Skeletal muscle cell (primary cell): ENCODE measurements around the gene GNPTAB.

Experiments used
- DNase-seq: peaks from one replicate; pipeline ENCODE4 v3.0.0-alpha.2; 2010; ENCODE audit warnings: low read depth
- H3K4me3 ChIP-seq: 2 replicates; pipeline ENCODE4 v1.5.1; 2011; ENCODE audit warnings: low read depth, mild to moderate bottlenecking, control low read depth, low read length, moderate library complexity

The GNPTAB gene

DNA sequence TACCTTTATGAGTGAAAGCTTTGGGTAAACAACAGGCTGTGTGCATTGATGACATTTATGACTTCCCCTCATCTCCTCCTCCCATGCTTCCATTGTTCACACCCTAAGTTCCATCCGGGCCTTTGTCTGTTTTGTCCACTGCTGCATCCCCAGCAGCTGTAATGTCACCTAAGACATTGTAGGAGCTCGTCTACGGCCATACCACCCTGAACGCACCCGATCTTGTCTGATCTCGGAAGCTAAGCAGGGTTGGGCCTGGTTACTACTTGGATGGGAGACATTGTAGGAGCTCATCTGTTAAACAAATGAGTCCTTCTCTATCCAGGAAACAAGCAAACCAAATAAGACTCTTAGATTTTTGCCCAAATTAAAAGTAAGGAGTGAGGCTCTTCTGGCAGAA, 51.1 kb downstream of the GNPTAB start:
- no peak for DNase-seq
- H3K4me3 ChIP-seq = no peak overlapping the region

DNA sequence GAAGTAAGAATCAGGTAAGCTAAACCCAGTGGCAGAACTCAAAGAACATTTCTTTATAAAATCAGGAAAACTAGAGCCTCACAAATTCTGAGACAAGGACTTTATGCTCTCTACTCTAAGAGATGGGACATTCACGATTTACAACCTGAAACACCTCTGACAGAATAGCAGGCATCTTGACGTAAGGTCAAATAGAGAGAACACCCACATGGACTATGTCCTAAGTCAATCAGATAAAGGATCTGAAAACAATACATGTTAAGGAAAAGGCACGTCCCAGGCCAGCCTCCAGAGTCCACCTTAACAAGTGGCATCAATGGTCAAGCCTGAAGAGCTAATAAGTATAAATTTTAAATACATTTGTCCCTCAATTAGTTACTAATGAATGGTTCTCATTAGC, 51.6 kb downstream of the GNPTAB start:
- no peak for DNase-seq
- H3K4me3 ChIP-seq = no peak overlapping the region

DNA sequence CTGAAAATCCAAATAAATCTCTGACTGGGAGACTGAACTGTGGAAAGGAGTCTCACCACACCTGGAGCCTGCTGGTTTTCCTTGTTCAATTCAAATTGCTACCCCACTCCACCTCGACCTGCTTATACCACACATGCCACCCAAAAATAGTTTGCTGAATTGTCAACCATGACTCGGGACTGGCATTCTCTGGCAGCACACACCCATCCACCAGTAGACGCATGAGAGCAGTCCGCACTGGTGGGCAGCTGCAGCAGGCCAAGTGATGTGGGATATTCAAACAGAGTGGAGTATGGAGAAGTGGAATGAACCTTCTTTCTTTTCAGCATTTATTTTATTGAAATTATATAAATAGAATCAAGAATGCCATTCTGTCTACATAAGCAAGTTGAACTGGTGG, 52.8 kb downstream of the GNPTAB start:
- no peak for DNase-seq
- no peak overlapping the region for H3K4me3 ChIP-seq

DNA sequence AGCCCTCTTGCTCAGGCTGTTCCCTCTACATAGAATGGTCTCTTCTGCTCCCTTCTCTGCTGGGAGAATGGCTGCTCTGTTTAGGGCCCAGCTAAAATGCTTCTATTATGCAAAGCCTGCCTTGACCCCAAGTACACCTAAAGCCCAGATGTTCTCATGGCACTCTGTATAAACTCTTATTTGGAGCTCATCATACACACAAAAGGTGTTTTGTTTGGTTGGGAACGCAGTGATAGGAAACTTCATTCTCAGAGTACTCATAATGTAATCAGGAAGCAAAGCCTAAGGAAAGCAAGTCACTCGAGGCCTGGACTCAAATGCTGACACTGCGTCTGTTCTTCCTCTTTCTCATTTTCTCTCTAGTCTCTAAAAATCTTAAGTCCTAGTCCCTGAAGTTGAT, 53.3 kb downstream of the GNPTAB start:
- H3K4me3 ChIP-seq = no peak overlapping the region
- DNase-seq = no peak

DNA sequence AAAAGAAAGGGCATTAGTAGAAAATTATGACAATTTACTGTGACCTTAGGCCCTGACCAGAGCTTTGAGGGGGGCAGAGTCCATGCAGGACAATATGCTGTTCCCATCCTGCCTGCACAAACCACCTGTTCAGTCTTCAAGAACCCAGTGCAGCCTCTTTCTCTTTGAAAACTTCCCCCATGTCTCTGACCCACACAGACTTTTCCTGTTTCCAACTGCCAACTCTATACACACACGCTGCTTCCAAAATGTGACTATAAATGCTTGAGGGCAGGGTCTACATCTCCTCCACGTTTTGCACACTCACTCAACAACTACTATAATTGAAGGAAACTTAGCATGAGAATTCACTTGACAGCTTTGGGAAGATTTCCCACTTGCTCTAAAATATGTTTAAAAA, 54.9 kb downstream of the GNPTAB start:
- H3K4me3 ChIP-seq = no peak overlapping the region
- DNase-seq = no peak

DNA sequence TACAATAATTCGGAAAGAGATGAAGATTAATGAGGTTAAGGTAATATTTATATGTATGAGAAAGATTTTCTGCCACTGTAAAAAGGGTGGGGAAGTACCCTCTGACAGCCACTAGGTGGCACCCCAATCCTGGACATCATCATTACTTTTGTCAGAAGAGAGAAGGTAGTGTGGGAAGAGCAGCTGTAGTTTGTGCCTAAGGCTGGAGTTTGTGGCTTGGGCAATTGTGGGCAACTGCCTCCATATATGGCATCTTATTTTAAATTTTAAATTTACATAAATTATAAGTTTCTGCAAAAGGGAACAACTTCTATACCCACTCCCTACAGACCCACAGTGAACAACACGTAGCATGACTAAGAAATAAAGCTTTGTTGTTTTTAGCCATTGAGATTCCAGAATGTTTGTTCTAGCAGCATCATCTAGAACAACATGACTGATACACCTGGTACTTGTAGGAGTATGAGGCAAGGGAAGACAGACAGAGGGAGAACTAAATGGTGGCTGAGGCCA, 57.1 kb downstream of the GNPTAB start:
- no peak for DNase-seq
- no peak overlapping the region for H3K4me3 ChIP-seq

DNA sequence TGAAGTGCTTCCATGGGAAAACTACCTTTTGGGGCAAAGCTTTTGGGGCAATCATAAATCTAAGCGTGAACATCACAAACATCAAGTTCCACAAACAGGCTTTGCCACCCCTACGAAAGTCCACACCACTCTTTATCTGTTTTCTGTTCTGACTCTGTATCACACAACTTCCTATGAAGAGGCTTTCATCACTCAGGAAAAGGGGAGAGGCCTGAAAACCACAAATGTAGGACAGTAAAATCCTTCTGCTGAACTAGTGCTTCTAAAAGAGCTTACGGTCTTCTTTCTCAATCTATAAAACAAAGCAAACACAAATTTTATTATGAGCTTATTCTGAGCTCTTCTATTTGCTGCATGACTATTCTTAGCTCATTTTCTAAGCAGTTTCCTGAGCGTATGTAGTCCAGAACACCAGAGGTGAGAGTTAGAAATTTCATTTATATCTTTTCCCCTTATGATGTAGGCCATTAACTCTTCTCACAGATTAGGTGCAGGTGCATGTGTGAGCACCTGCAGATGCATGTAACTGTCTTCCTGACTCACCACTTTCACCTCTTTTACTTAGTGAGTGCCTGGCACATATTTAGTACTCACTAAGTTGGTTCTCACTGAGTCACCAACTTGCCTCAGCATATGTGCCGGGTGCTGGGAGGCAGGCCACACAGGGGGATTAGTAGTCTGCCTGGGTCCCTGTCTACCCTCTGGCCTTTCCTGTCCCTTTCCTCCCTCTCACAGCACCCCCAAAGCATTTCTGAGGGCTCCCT, 58.6 kb downstream of the GNPTAB start:
- no peak overlapping the region for H3K4me3 ChIP-seq
- DNase-seq = no peak

DNA sequence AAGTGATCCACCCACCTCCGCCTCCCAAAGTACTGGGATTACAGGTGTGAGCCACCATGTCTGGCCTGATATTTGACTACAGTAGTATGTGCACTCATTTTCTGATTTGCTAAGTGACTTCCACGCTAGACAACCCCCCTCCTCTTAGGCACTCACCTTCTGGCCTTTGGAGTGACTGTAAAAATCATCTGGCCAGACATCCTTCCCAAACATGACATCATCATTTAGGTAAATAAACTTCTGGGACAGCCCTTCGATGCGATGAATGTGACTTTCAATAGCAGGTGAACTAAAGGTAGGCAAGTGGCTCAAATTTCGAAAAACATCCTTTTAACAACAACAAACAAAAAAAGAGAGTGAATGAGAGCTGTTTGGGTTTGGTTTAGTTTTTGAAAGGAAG, 60.9 kb downstream of the GNPTAB start:
- no peak overlapping the region for H3K4me3 ChIP-seq

DNA sequence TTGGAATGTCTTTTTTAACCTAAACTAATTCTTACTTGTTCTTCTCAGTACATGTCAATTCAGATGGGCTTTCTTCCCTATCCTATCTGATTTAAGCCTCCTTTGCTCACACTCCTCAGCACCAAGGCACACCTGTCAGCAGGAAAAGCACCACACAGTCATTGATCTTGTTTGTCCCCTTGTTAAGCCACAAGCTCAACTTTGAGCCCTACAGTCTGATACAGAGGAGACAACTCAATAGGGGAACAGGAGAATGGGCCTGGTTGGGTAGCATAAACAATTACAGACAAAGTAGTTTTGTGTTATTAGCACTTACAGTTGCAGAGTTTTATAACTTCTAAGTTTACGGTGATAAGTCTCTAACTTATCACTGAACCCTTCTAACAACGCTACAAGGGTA, 62.0 kb downstream of the GNPTAB start:
- H3K4me3 ChIP-seq = no peak overlapping the region
- no peak for DNase-seq

More for the DNA sequence above, 60.9 kb downstream of the GNPTAB start:
- no peak for DNase-seq

DNA sequence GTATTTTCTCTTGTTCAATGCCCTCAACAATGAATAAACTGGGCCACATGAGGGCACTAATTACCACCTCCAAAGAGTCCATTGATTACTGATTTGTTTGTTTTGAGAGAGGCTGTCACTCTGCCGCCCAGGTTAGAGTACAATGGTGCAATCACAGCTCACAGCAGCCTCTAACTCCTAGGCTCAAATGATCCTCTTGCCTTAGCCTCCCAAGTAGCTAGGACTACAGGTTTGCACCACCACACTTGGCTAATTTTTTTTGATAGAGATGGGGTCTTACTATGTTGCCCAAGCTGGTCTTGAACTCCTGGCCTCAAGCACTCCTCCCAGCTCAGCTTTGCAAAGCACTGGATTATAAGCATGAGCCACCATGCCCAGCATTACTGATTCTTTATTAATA, 63.2 kb downstream of the GNPTAB start:
- no peak for DNase-seq
- no peak overlapping the region for H3K4me3 ChIP-seq

DNA sequence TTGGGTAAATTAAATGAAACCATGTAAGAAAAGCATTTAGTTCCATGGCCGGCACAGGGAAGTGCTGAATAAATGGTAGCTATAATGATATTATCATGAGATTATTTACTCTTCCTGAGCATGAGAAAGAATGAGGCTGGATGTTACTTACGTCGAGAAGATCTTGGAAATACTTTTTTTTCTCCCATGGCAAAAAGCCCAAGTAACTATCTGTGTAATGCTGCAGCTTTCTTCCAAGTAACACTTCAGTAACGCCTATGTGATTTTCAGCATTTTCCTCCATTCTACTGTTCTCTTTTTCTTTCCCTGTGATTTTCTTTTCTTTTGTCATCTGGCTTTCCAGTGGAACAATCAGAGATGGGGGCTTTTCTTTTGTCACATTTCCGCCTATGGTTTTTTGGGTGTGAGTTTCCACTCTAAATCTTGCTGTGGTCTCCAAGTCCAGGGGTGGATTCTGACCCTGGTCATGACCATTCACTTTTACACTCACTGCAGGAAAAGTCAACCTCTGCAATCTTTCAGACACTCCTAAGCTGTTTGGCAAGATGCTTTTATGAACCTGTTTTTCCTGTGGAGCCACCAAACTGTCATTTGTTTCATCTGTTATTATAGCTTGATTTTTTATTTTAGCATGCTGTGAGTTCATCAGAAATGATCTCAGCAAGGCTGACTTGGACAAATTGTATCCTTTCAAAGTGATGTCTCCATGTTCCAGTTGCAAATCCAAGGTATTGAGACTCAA, 66.5 kb downstream of the GNPTAB start:
- no peak overlapping the region for H3K4me3 ChIP-seq
- DNase-seq = no peak

DNA sequence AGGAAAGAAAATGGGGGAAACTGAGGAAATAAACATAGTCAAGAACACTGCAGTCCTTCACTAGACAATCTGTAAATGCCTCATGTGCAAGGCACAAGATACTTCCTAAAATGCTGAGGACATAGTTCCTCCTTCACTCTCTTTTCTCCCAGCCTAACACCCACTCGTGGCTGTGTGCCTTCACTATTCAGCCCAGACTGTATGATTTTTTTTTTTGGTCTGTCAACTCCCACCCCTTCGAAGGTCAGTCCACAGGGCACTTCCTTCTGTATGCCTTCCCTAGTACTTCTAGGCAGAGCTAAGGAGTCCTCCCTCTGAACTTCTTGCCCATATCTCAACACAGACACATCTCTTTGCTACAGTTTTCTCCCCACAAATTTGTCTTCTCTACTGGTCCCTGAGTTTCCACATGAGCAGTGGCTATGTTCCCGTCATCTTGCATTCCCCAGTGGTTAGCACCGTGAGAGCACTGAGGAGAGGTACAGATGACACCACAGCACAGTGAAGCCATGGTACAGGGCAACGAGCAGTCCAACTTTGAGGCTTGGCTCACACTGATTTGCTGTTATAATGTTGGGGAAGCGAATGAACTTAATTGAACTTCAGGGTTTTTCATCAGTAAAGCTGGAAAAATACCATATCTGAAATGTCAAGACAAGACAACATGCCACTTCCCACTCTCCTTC, 67.4 kb downstream of the GNPTAB start:
- DNase-seq = no peak
- H3K4me3 ChIP-seq = no peak overlapping the region

DNA sequence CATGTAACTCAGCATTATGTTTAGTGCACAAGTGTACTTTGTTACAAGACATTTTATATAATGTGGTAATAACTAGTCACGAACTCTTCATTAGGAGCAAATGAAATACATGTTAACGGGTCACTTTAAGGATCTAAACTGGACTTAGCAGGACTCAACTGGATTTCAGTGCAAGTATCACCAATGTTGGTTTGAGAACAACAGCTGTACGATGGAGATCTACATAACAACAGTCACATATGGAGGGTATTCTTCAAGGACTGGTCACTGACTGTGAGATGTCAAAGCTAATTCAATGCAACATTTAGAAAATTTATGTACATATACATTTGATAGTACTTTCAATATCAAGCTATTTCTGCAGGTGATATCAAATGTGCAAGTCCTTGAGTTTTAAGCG, 69.0 kb downstream of the GNPTAB start:
- no peak for DNase-seq
- H3K4me3 ChIP-seq = no peak overlapping the region

DNA sequence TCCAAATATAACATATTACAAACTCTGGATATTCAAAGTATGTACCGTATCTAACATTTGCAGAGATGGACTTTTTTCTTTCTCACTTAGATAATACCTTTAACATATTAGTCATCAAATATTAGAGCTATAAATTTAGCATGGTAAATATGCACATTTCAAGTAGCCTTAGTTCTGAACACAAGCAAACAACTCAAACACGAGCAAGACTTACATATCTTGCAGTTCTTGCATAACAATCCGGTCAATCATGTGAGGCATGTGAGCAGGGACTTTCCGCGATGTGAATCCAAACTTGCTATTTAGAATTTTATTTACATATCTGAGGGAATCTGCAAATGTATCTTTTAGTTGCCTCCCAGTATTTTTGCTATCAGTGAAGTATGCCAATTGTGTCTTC, 69.4 kb downstream of the GNPTAB start:
- no peak for DNase-seq

DNA sequence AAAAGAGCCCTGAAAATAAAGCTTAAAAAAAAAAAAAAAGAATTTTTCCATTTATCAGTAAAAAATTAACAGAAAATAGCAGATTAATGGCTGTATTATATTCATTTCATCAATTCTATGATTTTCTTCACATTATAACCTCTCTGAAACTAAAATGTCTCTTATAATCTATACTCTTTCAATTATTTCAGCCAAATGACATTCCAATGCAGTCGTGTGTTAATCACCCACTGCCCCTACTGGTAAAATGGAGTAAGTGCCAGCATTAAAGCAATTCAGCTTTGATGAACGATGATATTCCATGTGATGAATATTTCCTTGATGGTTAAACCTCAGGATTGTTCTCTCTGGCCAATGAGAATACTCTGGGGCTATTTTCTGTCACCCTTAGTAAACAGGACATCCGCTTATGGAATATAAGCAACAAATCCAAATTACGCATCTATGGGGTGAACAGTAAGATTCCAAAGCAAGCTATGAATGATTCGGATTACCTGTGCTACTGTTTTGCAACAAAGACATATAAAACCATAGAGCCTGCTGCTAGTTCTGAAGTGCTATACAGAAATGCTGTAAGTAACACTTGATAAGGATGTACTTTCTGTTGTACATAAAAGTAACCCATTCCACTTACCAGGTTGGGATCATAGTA, 71.2 kb downstream of the GNPTAB start:
- DNase-seq = no peak
- H3K4me3 ChIP-seq = no peak overlapping the region

More for the DNA sequence above, 69.4 kb downstream of the GNPTAB start:
- H3K4me3 ChIP-seq = no peak overlapping the region

DNA sequence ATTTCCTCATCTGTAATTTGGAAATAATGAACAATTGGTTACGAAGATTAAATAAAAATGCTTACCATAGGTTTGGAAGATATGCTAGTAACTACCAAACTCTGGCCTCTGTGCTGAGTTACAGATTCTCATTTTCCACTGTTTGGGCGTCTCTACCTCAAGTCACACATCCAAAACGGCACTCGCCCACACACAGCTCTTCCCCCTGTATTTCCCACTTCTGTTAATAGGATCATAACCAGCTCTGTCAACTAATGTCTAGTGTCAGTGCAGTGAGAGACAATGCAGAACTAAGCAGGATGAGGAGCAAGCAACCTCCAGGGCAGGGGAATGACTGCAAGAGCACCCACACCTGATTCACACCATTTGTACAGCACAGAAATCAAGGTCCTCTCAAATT, 80.6 kb downstream of the GNPTAB start:
- no peak for DNase-seq
- H3K4me3 ChIP-seq = no peak overlapping the region

DNA sequence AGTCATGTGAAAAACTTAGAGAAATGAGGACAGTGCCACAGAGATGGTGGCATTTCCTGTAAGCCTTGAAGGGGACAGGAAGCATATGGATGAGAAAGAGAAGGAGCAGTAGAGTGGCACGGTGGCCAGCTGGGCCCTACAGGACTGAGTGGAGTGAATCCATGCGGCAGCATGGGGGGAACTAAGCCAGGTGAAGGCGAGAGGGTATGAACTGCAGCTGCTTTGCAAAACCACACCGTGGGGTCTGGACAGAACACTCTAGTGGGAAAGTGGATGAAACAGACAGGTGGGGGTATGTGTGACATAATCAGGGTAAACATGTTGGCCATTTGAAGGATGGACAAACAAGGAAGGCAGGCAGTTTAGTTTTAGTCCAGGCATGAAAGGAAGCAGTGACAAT, 81.1 kb downstream of the GNPTAB start:
- no peak overlapping the region for H3K4me3 ChIP-seq
- DNase-seq = no peak

DNA sequence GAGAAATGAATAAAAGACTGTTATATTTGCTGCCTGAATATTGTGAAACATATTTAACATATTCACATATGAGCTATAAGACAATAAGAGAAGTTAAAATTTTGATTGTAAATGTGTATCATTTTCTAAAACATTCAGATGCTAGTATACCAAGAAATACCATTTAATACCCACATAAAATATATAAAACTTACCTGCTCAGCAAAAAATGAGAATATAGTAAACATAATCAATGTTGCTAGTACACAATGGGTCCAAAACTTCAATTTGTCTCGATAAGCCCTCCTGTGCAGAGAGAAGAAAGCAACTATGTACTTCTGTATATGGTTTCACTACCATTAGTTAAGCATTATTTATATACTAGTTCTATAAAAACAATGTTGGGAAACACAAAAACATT, 81.9 kb downstream of the GNPTAB start:
- H3K4me3 ChIP-seq = no peak overlapping the region
- no peak for DNase-seq

DNA sequence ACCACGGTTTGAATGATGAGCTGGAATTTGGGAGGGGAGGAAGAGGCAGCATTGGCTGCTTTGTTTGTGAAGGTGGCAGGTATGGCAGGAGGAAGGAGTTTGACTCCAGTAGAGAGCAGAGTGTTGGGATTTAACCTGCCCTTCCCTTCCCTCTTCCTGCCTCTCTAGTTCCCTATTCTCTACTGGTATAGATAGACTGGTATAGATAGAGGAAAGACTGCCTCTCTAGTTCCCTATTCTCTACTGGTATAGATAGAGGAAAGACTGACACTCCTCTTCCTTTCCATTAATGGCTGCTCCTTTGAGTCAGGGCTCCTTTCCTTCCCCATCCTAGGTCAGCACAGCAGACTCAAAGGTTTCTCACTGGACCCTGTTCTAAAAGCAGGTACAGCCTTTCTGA, 83.1 kb downstream of the GNPTAB start:
- no peak overlapping the region for H3K4me3 ChIP-seq
- DNase-seq = no peak

DNA sequence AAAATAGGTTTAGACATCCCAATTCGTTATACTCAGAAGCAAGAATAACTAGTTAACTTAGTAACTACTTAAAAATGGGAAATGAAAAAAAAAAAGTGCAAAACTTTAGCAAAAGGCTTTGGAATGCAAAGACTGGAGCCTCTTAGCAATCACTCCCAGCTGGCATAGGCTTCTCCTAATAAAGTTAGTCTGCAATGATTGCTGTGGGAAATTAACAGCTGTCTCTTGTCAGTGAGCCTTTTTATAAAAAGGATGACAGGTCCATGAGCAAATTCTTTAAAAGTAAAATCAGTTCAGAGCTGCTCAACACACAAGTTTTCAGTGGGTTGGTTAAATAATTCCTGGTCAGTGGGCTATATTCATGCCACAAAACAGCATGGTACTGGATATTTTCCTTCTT, 84.1 kb downstream of the GNPTAB start:
- no peak for DNase-seq

More for the DNA sequence above, 84.1 kb downstream of the GNPTAB start:
- no peak overlapping the region for H3K4me3 ChIP-seq
